H1 (cell line): ENCODE measurements around the gene MBD3L2.

Source experiments
- CHD2 ChIP-seq: IDR thresholded peaks from 2 replicates; pipeline ENCODE4 v1.6.1; 2012; ENCODE audit warnings: low read length, improper control_type of control experiment
- EGR1 ChIP-seq: IDR thresholded peaks from 2 replicates; pipeline ENCODE4 v1.6.1; 2011; ENCODE audit warnings: low read depth, low read length, borderline replicate concordance
- POLR2A ChIP-seq, 2 experiments: IDR thresholded peaks; 1 replicate in 1 of 2; 2 replicates in 1 of 2; pipeline ENCODE4 v1.6.1; 2011; ENCODE audit warnings: low read depth in 2 of 2, low read length in 2 of 2, mild to moderate bottlenecking in 2 of 2; ENCODE audit errors: control extremely low read depth in 1 of 2
- SIN3A ChIP-seq, 2 experiments: IDR thresholded peaks in 1 of 2; conservative IDR thresholded peaks in 1 of 2; 2 replicates each; pipeline ENCODE4 v1.6.1; 2011 to 2012; ENCODE audit warnings: low read length in 2 of 2, improper control_type of control experiment in 1 of 2, low read depth in 1 of 2, mild to moderate bottlenecking in 1 of 2
- SP2 ChIP-seq: IDR thresholded peaks from 2 replicates; pipeline ENCODE4 v1.6.1; 2012; ENCODE audit warnings: mild to moderate bottlenecking, low read length, inconsistent platforms
- TF ChIP-seq, protein P1 (sequence below), 3 experiments: IDR thresholded peaks; 1 replicate in 2 of 3; 2 replicates in 1 of 3; pipeline versions ENCODE4 v1.5.1 to v1.6.1; 2011; ENCODE audit warnings: low read length in 3 of 3, mild to moderate bottlenecking in 3 of 3, inconsistent platforms in 2 of 3, low read depth in 1 of 3, moderate library complexity in 1 of 3; ENCODE audit not compliant: insufficient read depth in 1 of 3; ENCODE audit errors: control extremely low read depth in 1 of 3
- TF ChIP-seq, protein P2 (sequence below): IDR thresholded peaks from 2 replicates; pipeline ENCODE4 v1.6.1; 2012; ENCODE audit warnings: low read length, inconsistent platforms
- TF ChIP-seq, protein P3 (sequence below): fragments of 300-600 bp; sonication (generic); IDR thresholded peaks from 2 replicates; pipeline ENCODE4 v1.7.1; 2012; ENCODE audit warnings: low read length, moderate library complexity, mild to moderate bottlenecking, inconsistent platforms; ENCODE audit not compliant: insufficient replicate concordance

DNA sequence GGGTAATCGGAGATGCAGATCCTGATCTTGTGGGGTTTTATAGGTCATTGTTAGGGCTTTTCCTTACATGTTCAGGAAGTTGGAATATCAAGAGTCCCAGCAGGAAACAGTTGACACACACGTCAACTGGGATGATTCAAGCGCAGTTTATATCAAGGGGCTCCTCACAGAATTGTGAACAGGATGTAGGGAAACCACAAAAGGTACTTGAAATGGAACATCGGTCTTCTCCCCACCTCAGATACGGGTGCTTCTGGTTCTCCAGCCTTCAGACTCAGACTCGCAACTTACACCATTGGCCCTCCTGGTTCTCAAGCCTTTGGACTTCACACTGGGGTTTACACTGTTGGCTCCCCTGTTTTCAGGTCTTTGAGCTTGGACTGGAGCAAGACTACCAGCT is 39.9 kb downstream of the MBD3L2 start:
- no peak for TF ChIP-seq POLR2A (IDR thresholded peaks at IDR 0.05; ENCODE audit: control extremely low read depth in 1 of 2, low read depth in 2 of 2, low read length in 2 of 2)
- TF ChIP-seq, protein P1, sequence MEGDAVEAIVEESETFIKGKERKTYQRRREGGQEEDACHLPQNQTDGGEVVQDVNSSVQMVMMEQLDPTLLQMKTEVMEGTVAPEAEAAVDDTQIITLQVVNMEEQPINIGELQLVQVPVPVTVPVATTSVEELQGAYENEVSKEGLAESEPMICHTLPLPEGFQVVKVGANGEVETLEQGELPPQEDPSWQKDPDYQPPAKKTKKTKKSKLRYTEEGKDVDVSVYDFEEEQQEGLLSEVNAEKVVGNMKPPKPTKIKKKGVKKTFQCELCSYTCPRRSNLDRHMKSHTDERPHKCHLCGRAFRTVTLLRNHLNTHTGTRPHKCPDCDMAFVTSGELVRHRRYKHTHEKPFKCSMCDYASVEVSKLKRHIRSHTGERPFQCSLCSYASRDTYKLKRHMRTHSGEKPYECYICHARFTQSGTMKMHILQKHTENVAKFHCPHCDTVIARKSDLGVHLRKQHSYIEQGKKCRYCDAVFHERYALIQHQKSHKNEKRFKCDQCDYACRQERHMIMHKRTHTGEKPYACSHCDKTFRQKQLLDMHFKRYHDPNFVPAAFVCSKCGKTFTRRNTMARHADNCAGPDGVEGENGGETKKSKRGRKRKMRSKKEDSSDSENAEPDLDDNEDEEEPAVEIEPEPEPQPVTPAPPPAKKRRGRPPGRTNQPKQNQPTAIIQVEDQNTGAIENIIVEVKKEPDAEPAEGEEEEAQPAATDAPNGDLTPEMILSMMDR (IDR thresholded peaks at IDR 0.05; ENCODE audit: control extremely low read depth in 1 of 3, insufficient read depth in 1 of 3, low read depth in 1 of 3, low read length in 3 of 3), result no peak
- no peak for TF ChIP-seq EGR1
- TF ChIP-seq, protein P2, sequence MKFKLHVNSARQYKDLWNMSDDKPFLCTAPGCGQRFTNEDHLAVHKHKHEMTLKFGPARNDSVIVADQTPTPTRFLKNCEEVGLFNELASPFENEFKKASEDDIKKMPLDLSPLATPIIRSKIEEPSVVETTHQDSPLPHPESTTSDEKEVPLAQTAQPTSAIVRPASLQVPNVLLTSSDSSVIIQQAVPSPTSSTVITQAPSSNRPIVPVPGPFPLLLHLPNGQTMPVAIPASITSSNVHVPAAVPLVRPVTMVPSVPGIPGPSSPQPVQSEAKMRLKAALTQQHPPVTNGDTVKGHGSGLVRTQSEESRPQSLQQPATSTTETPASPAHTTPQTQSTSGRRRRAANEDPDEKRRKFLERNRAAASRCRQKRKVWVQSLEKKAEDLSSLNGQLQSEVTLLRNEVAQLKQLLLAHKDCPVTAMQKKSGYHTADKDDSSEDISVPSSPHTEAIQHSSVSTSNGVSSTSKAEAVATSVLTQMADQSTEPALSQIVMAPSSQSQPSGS, result no peak
- TF ChIP-seq SIN3A (conservative IDR thresholded peaks at IDR 0.05 in 1 of 2, IDR thresholded peaks at IDR 0.05 in 1 of 2; ENCODE audit: low read depth in 1 of 2, low read length in 2 of 2), result no peak
- TF ChIP-seq SP2, result no peak
- TF ChIP-seq CHD2, result no peak
- TF ChIP-seq, protein P3, sequence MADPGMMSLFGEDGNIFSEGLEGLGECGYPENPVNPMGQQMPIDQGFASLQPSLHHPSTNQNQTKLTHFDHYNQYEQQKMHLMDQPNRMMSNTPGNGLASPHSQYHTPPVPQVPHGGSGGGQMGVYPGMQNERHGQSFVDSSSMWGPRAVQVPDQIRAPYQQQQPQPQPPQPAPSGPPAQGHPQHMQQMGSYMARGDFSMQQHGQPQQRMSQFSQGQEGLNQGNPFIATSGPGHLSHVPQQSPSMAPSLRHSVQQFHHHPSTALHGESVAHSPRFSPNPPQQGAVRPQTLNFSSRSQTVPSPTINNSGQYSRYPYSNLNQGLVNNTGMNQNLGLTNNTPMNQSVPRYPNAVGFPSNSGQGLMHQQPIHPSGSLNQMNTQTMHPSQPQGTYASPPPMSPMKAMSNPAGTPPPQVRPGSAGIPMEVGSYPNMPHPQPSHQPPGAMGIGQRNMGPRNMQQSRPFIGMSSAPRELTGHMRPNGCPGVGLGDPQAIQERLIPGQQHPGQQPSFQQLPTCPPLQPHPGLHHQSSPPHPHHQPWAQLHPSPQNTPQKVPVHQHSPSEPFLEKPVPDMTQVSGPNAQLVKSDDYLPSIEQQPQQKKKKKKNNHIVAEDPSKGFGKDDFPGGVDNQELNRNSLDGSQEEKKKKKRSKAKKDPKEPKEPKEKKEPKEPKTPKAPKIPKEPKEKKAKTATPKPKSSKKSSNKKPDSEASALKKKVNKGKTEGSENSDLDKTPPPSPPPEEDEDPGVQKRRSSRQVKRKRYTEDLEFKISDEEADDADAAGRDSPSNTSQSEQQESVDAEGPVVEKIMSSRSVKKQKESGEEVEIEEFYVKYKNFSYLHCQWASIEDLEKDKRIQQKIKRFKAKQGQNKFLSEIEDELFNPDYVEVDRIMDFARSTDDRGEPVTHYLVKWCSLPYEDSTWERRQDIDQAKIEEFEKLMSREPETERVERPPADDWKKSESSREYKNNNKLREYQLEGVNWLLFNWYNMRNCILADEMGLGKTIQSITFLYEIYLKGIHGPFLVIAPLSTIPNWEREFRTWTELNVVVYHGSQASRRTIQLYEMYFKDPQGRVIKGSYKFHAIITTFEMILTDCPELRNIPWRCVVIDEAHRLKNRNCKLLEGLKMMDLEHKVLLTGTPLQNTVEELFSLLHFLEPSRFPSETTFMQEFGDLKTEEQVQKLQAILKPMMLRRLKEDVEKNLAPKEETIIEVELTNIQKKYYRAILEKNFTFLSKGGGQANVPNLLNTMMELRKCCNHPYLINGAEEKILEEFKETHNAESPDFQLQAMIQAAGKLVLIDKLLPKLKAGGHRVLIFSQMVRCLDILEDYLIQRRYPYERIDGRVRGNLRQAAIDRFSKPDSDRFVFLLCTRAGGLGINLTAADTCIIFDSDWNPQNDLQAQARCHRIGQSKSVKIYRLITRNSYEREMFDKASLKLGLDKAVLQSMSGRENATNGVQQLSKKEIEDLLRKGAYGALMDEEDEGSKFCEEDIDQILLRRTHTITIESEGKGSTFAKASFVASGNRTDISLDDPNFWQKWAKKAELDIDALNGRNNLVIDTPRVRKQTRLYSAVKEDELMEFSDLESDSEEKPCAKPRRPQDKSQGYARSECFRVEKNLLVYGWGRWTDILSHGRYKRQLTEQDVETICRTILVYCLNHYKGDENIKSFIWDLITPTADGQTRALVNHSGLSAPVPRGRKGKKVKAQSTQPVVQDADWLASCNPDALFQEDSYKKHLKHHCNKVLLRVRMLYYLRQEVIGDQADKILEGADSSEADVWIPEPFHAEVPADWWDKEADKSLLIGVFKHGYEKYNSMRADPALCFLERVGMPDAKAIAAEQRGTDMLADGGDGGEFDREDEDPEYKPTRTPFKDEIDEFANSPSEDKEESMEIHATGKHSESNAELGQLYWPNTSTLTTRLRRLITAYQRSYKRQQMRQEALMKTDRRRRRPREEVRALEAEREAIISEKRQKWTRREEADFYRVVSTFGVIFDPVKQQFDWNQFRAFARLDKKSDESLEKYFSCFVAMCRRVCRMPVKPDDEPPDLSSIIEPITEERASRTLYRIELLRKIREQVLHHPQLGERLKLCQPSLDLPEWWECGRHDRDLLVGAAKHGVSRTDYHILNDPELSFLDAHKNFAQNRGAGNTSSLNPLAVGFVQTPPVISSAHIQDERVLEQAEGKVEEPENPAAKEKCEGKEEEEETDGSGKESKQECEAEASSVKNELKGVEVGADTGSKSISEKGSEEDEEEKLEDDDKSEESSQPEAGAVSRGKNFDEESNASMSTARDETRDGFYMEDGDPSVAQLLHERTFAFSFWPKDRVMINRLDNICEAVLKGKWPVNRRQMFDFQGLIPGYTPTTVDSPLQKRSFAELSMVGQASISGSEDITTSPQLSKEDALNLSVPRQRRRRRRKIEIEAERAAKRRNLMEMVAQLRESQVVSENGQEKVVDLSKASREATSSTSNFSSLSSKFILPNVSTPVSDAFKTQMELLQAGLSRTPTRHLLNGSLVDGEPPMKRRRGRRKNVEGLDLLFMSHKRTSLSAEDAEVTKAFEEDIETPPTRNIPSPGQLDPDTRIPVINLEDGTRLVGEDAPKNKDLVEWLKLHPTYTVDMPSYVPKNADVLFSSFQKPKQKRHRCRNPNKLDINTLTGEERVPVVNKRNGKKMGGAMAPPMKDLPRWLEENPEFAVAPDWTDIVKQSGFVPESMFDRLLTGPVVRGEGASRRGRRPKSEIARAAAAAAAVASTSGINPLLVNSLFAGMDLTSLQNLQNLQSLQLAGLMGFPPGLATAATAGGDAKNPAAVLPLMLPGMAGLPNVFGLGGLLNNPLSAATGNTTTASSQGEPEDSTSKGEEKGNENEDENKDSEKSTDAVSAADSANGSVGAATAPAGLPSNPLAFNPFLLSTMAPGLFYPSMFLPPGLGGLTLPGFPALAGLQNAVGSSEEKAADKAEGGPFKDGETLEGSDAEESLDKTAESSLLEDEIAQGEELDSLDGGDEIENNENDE, result no peak
